TTC549 (cell line): ENCODE results near the gene IP6K2.

Experiments used
- FAIRE-seq: peaks from 2 replicates; lab custom pipeline; 2012; peaks lifted over from hg19 to GRCh38; lab: Jason Lieb, UNC

The IP6K2 gene

GRCh38 chr3:48663489-48664312 is 53.3 kb downstream of the IP6K2 start:
- peak; percentile 97 for FAIRE-seq

GRCh38 chr3:48662753-48663488 is 54.1 kb downstream of the IP6K2 start, which contains the start of gene CELSR3:
Gene CELSR3 (minus strand): TSS chr3:48662886. CDS start chr3:48662634, 252 bp downstream.
- FAIRE-seq, result peak; percentile 56

GRCh38 chr3:48662145-48662752 is 54.8 kb downstream of the IP6K2 start:
- FAIRE-seq, result no peak

GRCh38 chr3:48661501-48662144 is 55.4 kb downstream of the IP6K2 start:
- no peak for FAIRE-seq

GRCh38 chr3:48660800-48661400 is 56.1 kb downstream of the IP6K2 start:
- no peak for FAIRE-seq

- FAIRE-seq, result no peak
Observed at GRCh38 chr3:48656841-48657281, 60.2 kb downstream of the IP6K2 start.

- no peak for FAIRE-seq
Observed at GRCh38 chr3:48656061-48656840, 60.8 kb downstream of the IP6K2 start.

GRCh38 chr3:48655606-48656005 is 61.4 kb downstream of the IP6K2 start:
- FAIRE-seq, result no peak

GRCh38 chr3:48655063-48655462 is 62.0 kb downstream of the IP6K2 start:
- no peak for FAIRE-seq

GRCh38 chr3:48652923-48653715 is 63.9 kb downstream of the IP6K2 start:
- FAIRE-seq, result no peak

GRCh38 chr3:48651771-48652170 is 65.2 kb downstream of the IP6K2 start:
- no peak for FAIRE-seq

- no peak for FAIRE-seq
Observed at GRCh38 chr3:48650723-48651122, 66.3 kb downstream of the IP6K2 start.

- FAIRE-seq, result no peak
Observed at GRCh38 chr3:48648188-48648850, 68.7 kb downstream of the IP6K2 start.

- no peak for FAIRE-seq
Observed at GRCh38 chr3:48647714-48648113, 69.3 kb downstream of the IP6K2 start.

GRCh38 chr3:48644898-48645760 is 71.9 kb downstream of the IP6K2 start:
- FAIRE-seq, result no peak

- FAIRE-seq, result no peak
Observed at GRCh38 chr3:48642605-48643004, 74.4 kb downstream of the IP6K2 start.

- no peak for FAIRE-seq
Observed at GRCh38 chr3:48641396-48641795, 75.6 kb downstream of the IP6K2 start.

- no peak for FAIRE-seq
Observed at GRCh38 chr3:48639944-48640606, 76.9 kb downstream of the IP6K2 start.
